Mammary epithelial cell (primary cell): ENCODE data around the gene RDX.

Experiments used
- EZH2 ChIP-seq: IDR thresholded peaks from 2 replicates; pipeline ENCODE4 v1.6.1; 2012; ENCODE audit warnings: low read length, inconsistent platforms, borderline replicate concordance
- TF ChIP-seq, protein P1 (sequence below), 2 donors: IDR thresholded peaks in 1 of 2; conservative IDR thresholded peaks in 1 of 2; 2 replicates each; pipeline ENCODE4 v1.5.1; 2011 to 2012; ENCODE audit warnings: inconsistent platforms in 2 of 2, low read length in 2 of 2, mild to moderate bottlenecking in 2 of 2, control low read depth in 1 of 2, low read depth in 1 of 2; ENCODE audit not compliant: insufficient read depth in 1 of 2; ENCODE audit errors: extremely low read depth in 1 of 2

DNA sequence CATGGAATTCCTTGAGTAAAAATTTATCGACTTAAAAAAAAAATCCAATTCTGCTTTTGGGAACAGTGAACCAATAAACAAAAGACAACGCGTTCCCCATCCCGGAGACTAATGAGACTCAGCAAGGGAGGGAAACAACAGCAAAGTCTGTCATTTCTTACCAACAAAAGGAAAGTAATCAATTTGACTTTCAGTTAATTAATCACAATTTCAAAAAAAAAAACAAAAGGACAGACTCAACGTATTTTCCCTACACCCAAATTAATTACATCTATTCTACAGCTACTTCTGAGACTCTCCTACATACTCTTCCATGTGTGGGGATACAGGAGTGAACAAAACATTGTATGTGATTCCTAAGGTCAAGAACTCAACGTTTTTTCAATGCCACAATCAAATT is 1.9 kb downstream of the RDX start:
- no peak for TF ChIP-seq EZH2
- TF ChIP-seq, protein P1, sequence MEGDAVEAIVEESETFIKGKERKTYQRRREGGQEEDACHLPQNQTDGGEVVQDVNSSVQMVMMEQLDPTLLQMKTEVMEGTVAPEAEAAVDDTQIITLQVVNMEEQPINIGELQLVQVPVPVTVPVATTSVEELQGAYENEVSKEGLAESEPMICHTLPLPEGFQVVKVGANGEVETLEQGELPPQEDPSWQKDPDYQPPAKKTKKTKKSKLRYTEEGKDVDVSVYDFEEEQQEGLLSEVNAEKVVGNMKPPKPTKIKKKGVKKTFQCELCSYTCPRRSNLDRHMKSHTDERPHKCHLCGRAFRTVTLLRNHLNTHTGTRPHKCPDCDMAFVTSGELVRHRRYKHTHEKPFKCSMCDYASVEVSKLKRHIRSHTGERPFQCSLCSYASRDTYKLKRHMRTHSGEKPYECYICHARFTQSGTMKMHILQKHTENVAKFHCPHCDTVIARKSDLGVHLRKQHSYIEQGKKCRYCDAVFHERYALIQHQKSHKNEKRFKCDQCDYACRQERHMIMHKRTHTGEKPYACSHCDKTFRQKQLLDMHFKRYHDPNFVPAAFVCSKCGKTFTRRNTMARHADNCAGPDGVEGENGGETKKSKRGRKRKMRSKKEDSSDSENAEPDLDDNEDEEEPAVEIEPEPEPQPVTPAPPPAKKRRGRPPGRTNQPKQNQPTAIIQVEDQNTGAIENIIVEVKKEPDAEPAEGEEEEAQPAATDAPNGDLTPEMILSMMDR (conservative IDR thresholded peaks at IDR 0.05 in 1 of 2, IDR thresholded peaks at IDR 0.05 in 1 of 2; ENCODE audit: extremely low read depth in 1 of 2, insufficient read depth in 1 of 2, low read depth in 1 of 2, low read length in 2 of 2): no peak
